Stimulated activated CD4-positive, alpha-beta T cell treated with anti-CD3 and anti-CD28 coated beads, Interleukin-2, amount 100 ng/mL, for 4 hours (primary cell): ENCODE results near the gene CBFA2T2.
"Not testable (repeated sequence)": the region's sequence is repeated elsewhere in the genome, so short reads cannot be mapped to it uniquely, and the experiment has no call there.

Experiments used
- DNase-seq: peaks from one replicate; pipeline ENCODE4 v3.0.0-alpha.2; 2020; ENCODE audit warnings: low read depth

CBFA2T2 gene

DNA sequence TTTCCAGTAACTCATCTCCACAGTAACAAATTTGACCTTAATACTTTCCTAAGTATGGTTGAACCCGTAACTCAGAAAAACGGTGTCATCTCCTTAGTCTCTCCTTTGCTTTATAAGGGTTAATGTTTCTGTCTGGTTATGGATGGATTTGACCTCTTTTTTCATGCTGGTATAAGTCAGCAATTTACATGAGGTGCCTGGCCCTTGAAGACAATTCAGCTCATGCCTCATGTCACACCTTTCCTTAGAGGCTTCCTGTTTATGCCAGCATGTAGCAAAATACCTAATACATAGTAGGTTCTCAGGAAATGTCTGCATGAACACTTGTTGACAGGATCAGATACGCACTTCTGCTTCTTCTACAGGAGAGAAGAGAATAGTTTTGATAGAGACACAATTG is 134.5 kb downstream of the CBFA2T2 start:
- no peak for DNase-seq

DNA sequence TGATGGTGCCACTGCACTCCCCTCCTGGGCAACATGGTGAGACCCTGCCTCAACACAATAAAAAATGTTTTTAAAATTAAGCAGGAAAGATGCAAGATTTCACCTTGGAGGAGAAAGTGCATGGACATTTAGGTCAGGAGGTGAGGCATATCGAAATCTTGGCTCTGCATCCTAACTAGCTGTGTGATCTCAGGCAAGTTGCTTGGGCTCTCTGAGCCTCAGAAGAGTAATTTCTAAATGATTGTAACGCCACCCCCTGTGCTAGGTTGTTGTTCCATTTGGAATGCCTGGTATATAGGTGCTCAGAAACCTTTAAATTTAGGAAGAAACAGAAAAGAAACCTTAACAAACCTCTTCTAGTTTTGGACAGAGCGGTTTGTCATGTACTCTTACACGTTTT is 136.3 kb downstream of the CBFA2T2 start:
- DNase-seq = no peak

DNA sequence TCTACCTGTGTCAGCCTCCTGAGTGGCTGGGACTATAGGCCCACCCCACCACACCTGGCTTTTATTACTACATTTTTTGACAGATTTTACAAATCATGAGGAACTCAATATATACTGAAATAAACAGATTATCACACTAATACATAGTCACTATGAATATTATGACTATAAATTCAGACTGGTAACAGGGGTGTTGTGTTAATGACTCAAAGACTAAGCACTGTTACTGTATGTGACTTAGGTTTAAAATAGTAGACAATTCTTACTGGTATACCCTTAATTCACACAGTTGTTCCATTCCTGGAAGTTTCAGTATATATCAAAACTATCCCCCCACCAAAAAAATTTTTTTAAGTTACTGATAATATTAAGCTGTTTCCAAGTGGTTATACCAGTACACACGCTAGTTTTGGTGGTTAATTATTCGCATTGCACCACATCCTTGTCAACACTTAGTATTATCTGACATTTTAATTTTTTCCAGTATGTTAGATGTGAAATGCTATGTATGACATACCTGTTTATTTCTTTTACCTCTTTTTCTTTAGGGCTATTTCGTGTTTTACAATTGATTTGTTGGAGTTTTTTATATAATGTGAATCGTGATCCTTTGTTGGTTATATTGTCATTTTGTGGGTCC is 137.8 kb downstream of the CBFA2T2 start:
- no peak for DNase-seq

DNA sequence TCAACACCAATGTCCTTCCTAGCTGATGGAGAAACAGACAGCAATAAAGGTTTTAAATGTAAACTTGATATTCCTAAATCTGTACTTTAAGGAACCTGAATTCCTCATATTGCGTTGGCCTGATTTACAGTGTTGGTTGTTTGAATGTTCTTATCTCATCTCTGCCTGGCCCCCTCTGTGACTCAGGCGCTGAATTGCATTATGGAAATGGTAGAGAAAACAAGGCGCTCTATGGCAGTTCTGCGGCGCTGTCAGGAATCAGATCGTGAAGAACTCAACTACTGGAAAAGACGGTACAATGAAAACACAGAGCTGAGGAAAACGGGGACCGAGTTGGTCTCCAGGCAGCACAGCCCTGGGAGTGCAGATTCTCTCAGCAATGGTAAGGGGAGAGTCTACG is 139.6 kb downstream of the CBFA2T2 start:
- DNase-seq = no peak

DNA sequence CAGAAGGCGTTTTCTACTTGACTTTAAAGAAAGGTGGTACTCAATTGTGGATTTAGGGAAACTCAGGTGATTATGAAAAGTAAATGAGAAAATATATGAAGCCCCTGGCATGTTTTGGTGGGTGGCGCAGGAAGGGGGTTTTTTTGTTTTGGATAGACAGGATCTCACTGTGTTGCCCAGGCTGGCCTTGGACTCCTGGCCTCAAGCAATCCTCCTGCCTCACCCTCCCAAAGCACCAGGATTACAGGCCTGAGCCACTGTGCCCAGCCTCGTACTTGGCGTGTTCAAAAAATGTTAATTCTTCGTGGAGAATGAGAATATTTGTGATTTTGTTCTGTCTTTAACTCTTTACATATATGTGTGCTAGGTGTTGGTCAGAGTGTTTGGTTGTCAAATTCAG is 140.1 kb downstream of the CBFA2T2 start:
- no peak for DNase-seq

DNA sequence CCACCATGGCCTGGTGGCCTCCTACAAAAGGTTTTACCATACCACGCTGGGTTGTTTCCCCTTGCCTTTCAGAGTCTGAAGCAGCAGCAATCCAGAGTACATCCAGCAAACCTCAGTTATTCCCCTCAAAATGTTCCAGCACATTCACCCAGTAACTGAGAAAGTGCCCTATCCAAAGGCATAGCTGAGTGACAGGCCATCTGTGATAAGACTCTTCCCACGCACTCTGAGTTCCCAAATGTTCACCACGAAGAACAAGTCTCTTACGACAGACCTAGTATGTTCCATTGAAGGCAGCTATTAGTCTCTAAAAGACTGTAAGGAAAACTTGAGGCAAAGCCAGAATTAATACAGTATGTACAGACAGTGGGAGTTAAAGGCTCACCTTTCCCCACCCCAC is 140.6 kb downstream of the CBFA2T2 start:
- DNase-seq = no peak

DNA sequence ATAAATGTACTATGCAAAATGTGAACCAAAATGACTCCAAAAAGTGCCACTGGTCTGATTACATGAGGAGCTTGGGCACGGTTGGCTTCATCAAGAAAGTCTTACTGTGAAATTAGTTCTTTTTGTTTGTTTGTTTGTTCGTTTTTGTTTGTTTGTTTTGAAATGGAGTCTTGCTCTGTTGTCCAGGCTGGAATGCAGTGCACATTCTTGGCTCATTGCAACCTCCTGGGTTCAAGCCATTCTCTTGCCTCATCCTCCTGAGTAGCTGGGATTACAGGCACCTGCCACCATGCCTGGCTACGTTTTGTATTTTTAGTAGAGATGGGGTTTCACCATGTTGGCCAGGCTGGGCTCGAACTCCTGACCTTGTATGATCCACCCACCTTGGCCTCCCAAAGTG is 142.0 kb downstream of the CBFA2T2 start:
- DNase-seq = not testable (repeated sequence)

DNA sequence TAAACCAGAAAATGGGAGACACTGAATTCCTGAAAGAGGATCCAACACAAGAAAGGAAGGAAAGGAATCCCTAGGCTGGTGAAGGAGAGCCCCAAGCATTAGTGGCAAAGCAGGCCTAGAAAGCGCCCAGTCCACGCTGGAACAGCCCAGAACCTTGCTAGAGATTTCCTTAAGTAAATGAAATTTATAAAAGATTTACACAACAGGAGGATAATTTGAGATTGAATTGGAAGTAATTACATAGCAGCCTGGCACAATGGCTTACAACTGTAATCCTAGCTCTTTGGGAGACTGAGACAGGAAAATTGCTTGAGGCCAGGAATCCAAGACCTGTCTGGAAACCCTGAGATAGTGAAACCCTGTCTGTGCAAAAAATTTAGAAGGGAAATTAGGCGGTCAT is 145.4 kb downstream of the CBFA2T2 start:
- no peak for DNase-seq

DNA sequence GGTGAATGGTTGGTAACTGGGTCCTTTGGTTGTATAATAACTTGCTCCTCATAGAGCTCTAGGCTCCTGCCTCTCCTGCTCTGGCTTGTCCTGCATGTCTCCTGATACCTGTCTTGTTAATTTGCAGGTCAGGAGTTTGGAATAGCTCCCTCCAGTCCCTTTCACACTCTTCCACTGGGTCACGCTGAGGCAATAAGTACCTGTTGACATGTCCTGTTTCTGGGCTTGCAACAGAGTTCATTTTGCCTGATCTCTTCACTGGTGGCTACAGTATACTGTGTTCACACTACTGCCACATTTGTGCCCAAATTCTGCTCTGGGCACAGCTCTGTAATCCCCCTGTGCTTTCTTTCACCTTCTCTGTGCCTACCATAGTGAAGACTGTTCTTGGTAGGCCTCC is 146.9 kb downstream of the CBFA2T2 start:
- DNase-seq = no peak

DNA sequence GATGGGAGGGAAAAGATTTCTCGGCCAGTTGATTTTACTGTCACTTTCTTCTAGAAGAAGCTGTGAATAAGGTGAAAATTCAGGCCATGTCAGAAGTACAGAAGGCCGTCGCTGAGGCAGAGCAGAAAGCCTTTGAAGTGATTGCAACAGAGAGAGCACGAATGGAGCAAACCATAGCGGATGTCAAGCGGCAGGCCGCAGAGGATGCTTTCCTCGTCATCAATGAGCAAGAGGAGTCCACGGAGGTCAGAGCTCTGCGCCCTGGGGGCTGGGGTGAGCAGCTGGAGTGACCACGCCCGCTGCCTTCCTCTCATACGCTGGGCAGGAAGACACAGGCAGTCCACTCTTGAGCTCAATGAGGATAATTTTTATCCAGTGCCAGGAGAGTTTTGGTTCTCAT is 150.4 kb downstream of the CBFA2T2 start:
- DNase-seq = no peak

DNA sequence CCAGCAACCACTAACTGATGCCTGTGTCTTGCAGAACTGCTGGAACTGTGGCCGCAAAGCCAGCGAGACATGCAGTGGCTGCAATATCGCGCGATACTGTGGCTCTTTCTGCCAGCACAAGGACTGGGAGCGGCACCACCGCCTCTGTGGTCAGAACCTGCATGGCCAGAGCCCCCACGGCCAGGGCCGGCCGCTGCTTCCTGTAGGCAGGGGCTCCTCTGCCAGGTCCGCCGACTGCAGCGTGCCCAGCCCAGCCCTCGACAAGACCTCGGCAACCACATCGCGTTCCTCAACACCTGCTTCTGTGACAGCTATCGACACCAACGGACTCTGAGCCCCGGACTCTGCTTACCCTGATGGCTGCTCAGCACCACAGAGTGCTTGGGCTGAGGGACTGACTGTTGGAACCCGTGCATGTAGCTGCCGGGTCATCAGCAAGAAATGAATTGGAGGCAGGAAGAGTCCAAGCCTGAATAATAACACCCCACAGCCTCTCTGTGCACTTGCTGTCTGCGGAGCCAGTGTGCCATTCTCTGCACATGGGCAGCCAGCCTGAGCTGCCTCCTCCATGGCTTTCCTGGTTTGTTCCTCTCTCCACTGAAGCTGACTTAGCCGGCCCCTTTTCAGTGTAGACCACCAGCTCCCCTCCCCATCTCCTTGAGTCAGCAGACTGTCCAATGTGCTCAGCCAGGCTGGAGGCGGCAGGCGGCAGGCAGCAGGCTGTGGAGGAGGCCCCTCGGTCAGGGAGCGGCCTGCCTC is 154.6 kb downstream of the CBFA2T2 start:
- no peak for DNase-seq

DNA sequence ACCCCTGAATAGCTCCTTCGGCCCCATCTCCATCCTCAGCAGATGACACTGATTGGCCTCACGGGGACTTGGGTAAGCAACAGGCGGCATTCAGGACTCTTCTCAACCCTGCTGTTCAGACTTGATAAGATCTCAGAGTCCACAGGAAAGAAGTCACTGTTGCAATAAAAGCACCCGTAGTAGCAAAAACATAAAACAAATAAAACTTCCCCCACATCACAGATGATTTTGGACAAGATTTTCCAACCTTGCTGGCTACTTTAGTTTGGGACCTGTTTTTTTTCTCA is 155.1 kb downstream of the CBFA2T2 start:
- DNase-seq = no peak

DNA sequence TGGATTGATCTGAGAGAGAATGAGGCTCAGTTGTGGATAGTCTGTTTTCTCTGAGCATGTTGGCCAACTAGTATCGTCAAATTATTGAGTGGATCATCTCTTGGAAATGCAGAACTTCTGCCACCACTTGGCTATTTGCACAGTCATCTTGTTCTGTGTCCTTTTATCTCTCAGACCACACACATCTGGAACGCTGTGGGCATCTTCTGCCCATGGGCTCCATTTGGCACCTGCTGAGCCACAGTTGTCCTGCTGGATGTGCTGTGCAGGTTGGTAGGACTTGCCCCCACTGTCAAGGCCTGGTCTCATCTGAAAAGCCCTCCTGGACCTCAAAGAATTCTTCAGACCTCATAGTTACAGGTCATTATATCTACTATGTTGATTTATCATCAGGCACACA is 155.5 kb downstream of the CBFA2T2 start:
- DNase-seq = no peak

DNA sequence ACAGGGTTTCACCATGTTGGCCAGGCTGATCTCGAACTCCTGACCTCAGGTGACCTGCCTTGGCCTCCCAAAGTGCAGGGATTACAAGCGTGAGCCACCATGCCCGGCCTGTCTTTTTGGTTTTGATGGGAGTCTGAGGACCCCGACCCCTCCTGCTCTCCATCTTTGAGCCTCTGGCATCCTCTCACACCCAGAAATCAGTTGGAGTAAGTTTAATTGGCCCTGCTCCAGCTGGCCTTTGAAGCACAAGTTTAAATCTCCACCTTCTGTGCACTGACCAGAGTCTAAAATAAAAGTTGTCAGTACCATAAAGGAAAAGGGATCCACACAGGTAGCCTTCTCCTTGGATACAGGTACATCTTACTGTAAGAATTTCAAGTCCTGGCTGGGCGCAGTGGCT is 156.3 kb downstream of the CBFA2T2 start:
- DNase-seq = no peak

DNA sequence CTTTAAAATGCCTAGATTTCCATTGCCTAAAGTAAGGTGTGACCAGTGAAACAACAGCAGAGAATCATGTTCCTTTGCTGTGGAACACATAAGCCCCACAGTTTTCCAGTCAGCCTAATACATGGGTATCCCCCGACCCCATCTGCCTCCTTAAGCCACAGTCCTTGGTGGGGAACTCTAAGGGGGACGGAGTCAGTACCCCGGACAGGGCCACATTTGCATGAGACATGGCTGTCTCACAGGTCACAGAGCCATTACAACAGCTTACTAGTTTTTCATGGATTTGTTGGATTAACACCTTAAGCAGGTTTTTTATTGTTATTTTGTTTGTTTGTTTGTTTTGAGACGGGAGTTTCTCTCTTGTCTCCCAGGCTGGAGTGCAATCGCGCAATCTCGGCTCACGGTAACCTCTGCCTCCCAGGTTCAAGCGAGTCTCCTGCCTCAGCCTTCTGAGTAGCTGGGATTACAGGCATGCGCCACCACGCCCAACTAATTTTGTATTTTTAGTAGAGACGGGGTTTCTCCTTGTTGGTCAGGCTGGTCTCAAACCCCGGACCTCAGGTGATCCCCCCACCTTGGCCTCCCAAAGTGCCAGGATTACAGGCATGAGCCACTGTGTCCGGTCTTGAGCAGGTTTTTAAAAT is 157.2 kb downstream of the CBFA2T2 start:
- not testable (repeated sequence) for DNase-seq

DNA sequence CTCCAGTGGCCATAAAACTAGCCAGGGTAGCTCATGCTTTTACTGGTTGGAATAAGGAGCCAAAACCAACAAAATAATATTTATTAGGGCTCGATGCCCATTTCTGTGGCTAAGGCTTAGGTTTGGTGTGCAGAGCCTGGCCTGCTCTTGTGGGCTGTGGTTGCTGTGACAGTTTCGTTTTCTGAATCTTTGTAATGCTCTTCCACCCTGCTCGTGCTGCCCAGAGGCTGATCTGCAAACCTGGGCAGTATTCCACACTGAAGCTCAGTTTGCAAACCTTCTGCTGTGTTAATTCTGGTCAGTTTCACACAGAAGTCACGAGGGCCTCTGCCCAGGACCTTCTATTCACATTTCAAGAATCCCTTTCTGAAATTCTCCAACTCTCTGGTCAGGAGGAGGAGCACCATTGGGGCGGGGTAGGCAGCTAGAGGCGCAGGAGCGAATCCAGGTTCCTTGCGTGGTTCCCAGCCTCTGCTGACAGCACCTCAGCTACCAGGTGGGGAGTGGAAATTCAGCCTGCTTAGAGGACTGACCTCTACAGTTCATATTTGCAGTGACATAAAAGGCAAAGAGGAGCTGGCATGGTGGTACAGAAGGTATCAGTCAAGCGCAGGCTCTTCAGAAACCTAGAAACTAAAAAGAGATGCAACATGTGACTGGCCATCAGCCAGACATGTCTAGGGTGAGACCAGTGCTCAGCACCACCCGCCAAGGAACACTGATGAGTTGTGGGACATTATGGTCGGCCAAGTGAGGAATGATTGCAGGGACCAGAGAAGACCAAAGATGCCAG is 157.9 kb downstream of the CBFA2T2 start:
- DNase-seq = no peak

DNA sequence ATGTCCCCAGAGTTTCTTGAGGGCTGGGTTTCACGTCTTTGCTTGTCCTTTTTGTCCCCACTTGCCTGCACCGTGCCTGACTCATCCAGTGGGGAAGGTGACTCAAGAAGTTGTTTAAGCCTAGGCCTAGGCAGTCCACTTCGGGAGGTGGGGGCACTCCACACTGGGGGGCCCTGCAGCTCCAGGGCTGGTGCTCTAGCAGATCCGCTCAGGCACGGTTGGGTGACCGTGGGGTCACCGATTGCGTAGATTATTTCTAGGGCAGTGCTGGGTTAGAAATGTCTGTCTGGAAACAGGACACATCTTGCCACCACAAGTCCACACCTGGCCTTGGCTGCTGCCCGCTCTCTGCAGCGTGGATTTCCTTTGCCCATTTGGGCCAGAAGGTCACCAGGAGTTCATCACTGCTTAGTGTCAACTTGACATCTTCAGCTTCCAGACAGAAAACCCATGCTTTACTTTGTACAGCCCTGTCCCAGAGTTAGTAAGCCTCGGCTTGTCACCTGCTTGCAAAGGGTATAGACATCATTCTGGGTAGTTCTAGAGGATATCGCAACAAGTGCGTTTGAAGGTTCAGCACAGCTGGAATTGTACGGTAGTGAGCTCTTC is 158.6 kb downstream of the CBFA2T2 start:
- DNase-seq = no peak

DNA sequence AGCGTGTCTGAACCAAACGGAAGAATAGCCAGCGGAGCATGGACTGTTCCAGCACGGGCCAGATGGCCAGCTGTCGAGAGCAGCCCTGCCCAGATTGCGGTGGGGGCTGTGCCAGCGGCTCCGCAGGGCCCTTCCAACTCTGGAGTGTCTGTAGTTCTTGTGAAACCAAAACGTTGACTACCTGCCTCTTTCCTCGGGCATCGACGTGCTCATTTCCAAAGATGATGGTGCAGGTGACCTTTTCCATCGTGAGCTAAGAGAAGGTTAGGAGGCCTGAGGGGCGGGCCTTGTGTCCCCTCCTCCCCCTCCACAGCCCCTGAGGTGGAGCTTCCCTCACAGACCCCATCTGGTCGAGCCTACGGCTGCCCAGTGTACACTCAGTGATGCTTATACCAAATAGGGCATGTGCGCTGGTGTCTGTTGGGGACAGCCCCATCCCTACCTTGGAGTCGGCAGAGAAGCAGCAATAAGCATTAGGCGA is 159.3 kb downstream of the CBFA2T2 start:
- DNase-seq = no peak

DNA sequence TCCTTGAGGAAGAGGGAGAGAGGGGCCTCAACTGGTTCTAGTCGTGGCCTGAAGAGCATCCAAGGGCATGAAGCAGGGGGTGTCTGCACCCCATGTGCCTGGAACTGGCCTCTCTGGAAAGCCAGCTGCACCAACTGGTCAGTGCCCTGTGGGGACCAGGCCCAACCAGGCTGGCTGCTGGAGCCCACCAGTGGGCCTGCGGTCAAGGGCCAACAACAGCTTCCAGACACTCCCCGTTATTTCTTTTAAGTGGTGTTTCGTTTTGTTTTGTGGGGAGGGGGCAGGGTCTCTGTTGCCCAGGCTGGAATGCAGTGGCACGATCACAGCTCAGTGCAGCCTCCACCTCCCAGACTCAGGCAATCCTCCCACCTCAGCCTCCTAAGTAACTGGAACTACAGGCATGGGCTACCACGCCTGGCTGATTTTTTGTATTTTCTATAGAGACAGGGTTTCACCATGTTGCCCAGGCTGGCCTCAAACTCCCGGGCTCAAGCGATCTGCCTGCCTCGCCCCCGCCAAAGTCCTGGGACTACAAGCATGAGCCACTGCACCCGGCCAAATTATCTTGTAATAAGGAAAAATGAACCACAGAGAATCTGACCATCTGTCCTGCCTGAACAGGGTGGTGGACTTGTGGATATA is 160.3 kb downstream of the CBFA2T2 start:
- no peak for DNase-seq

DNA sequence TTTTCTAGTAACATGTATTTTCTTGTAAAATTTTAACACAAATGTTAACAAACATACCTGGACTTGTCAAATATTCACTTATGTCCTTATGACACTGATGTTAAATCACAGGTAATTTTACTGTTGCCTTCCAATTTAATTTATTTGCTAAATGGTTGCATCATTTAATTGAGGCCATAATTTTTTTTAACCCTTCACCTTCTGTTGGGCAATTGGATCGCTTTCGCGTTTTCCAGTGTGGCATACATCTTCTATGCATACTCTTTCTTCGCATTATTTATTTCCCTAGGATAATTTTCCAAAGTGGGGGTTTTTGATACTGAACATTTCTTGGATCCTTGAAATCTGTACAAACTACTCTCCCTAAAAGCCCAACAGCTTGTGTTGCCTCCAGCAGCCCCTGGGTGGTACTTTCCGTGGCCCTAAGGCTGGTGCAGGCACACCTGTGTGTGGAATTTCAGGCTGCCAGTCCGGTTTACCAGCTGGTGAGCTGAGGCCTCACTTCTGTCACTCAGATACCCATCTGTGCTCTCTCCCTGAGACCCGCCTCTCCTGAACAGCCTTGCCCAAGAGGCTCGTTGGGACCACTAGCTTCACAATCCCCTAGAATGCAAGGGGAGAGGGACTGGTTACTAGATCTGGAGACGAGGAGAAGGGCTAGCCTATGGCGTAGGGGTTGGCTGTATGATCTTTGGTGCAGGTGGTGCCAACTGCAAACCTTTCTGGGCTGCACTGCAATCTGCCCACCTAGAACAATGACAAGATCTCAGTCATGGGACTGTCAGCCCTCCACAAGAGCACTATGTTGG is 161.1 kb downstream of the CBFA2T2 start:
- no peak for DNase-seq

DNA sequence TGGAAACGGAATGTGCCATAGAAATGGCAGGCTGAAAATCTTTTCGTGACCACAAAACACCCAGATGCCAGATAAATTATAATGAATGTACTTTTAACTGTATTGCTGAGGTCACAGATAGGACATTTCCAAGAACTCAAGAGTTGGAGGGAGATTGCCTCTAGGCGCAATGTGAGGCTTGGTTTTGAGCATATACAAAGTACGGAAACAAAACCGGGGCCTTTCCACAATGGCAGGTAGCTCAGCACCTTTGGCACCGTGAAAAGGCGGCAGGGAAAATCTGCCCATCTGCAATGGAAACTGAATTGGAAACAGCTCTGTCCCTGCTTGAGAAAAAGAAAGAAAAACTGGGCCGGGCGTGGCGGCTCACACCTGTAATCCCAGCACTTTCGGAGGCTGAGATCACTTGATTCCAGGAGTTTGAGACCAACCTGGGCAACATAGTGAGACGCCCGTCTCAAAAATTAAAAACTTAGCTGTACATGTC is 161.7 kb downstream of the CBFA2T2 start:
- no peak for DNase-seq
